PC-9 (cell line): ENCODE results near the gene RPL7A. TPM values are rescaled to one million over a fixed set of nuclear protein-coding genes. Genes with fewer than 3 reads are reported as not detected.

Source experiments
- BruUV-seq: library from RNA; stranded (reverse); fragments of 400-500 nt; replicated peaks from 2 replicates; lab custom pipeline; 2021; lab: Mats Ljungman, UMichigan
- CTCF ChIA-PET: fragments of 300-600 bp; sonication (Branson Sonifier 250); formaldehyde crosslinking; loops from one replicate; lab custom pipeline; 2022; ENCODE audit warnings: antibody characterized with exemption; lab: Charles Lee
- POLR2A ChIA-PET: fragments of 300-600 bp; sonication (Branson Sonifier 250); formaldehyde crosslinking; loops from one replicate; lab custom pipeline; 2022; ENCODE audit warnings: antibody characterized with exemption; ENCODE audit not compliant: unreplicated experiment; lab: Charles Lee
- DNase-seq, 2 experiments: peaks; one replicate each; pipeline versions ENCODE4 v3.0.0 to v3.0.0-alpha.2; 2015 to 2022; ENCODE audit warnings: mixed read lengths in 1 of 2
- H2AFZ ChIP-seq: fragments of 200-600 bp; sonication (generic); 2 replicates; pipeline ENCODE4 v1.8.1; 2017; ENCODE audit warnings: antibody characterized with exemption
- H3F3A ChIP-seq: fragments of 200-600 bp; sonication (generic); 2 replicates; pipeline ENCODE4 v1.8.1; 2017; ENCODE audit warnings: antibody characterized with exemption, mild to moderate bottlenecking, low read depth; ENCODE audit not compliant: insufficient read depth
- H3K27ac ChIP-seq: fragments of 200-600 bp; sonication (generic); 2 replicates; pipeline ENCODE4 v1.6.1; 2016; ENCODE audit warnings: mixed run types
- H3K27me3 ChIP-seq: fragments of 200-600 bp; sonication (generic); 2 replicates; pipeline ENCODE4 v1.6.1; 2016; ENCODE audit warnings: low read depth, mixed run types; ENCODE audit not compliant: insufficient read depth
- H3K36me3 ChIP-seq: fragments of 200-600 bp; sonication (generic); 2 replicates; pipeline ENCODE4 v1.6.1; 2016; ENCODE audit warnings: low read depth, mixed run types
- H3K4me1 ChIP-seq: fragments of 200-600 bp; sonication (generic); replicated peaks from 2 replicates; pipeline ENCODE4 v1.6.1; 2016; ENCODE audit warnings: mixed run types; ENCODE audit not compliant: insufficient read depth
- H3K4me2 ChIP-seq: fragments of 200-600 bp; sonication (generic); 2 replicates; pipeline ENCODE4 v1.6.1; 2017; ENCODE audit warnings: mixed run types
- H3K4me3 ChIP-seq: fragments of 200-600 bp; sonication (generic); 2 replicates; pipeline ENCODE4 v1.6.1; 2016; ENCODE audit warnings: mixed run types
- H3K79me2 ChIP-seq: fragments of 200-600 bp; sonication (generic); 2 replicates; pipeline ENCODE4 v1.6.1; 2017; ENCODE audit warnings: low read depth, mixed run types
- H3K9me2 ChIP-seq: fragments of 200-600 bp; sonication (generic); 2 replicates; pipeline ENCODE4 v1.8.1; 2017; ENCODE audit warnings: mild to moderate bottlenecking; ENCODE audit not compliant: insufficient read depth
- H3K9me3 ChIP-seq: fragments of 200-600 bp; sonication (generic); 2 replicates; pipeline ENCODE4 v1.8.1; 2016; ENCODE audit warnings: low read depth; ENCODE audit not compliant: insufficient read depth
- H4K20me1 ChIP-seq: fragments of 200-600 bp; sonication (generic); 2 replicates; pipeline ENCODE4 v1.8.1; 2017; ENCODE audit not compliant: insufficient read depth
- CTCF ChIP-seq: fragments of 200-600 bp; sonication (generic); conservative IDR thresholded peaks from 2 replicates; pipeline ENCODE4 v1.6.1; 2017; ENCODE audit warnings: mixed run types, antibody characterized with exemption, mild to moderate bottlenecking, moderate library complexity
- EZH2 ChIP-seq: fragments of 200-600 bp; sonication (generic); IDR thresholded peaks from 2 replicates; pipeline ENCODE4 v1.8.0; 2017; ENCODE audit warnings: antibody characterized with exemption, low read depth
- intact Hi-C: fragments of 100-400 bp; cut with micrococcal nuclease; formaldehyde crosslinking; loops from one replicate; pipeline ENCODE4 v1.10.0; 2022; ENCODE audit not compliant: unreplicated experiment
- total RNA-seq: library from RNA; stranded (reverse); gene quantifications from 2 replicates; pipeline ENCODE4 v1.2.3, GENCODE V29; 2021

RPL7A gene
- total RNA-seq, 1 experiment from 2014 or later = 2,381 TPM

- DNase-seq = no peak
- Histone ChIP-seq H3F3A (peaks cover 17% of the 10 kb centered on the region; the same call in 1 of the 2 replicates), H3K9me3 (no peaks in the 10 kb centered on the region), H2AFZ (no peak overlapping the region), H4K20me1 (peaks cover 97% of the 10 kb centered on the region), H3K27me3 (no peaks in the 10 kb centered on the region), H3K9me2 (no peaks in the 10 kb centered on the region), H3K79me2 (peaks cover 59% of the 10 kb centered on the region), H3K4me1 (no peaks in the 10 kb centered on the region), H3K4me2 (no peak overlapping the region), H3K36me3 (peaks cover 35% of the 10 kb centered on the region), H3K4me3 (no peak overlapping the region), H3K27ac (no peak overlapping the region)
- TF ChIP-seq CTCF = no peak
- no peak for TF ChIP-seq EZH2
- intact Hi-C loops = no loop called here
- ChIA-PET CTCF (no interaction called here), POLR2A (interaction anchor here (0.5 kb wide), 1 partner anchor 13 kb away, joined by 3 read pairs; no protein-coding TSS in a partner anchor)
- no TSS peak for BruUV-seq
Measured at GRCh38 chr9:133367778-133368177, 19.8 kb downstream of the RPL7A start.

GRCh38 chr9:133368249-133368881 is 20.3 kb downstream of the RPL7A start:
- DNase-seq = no peak
- TF ChIP-seq EZH2 = no peak
- no peak for TF ChIP-seq CTCF
- Histone ChIP-seq H4K20me1 (peaks cover 97% of the 10 kb centered on the region), H3K9me2 (no peaks in the 10 kb centered on the region), H3K27ac (no peak overlapping the region), H3K4me3 (no peak overlapping the region), H3K9me3 (no peaks in the 10 kb centered on the region), H3K27me3 (no peaks in the 10 kb centered on the region), H3K4me1 (no peaks in the 10 kb centered on the region), H2AFZ (no peak overlapping the region), H3K79me2 (peaks cover 65% of the 10 kb centered on the region), H3K36me3 (peaks cover 37% of the 10 kb centered on the region), H3F3A (peaks cover 11% of the 10 kb centered on the region; the same call in 1 of the 2 replicates), H3K4me2 (no peak overlapping the region)
- ChIA-PET CTCF (no interaction called here), POLR2A (interaction anchor here (0.5 kb wide), 1 partner anchor 13 kb away, joined by 3 read pairs; no protein-coding TSS in a partner anchor)
- intact Hi-C loops = no loop called here
- BruUV-seq = no TSS peak

GRCh38 chr9:133369422-133369821 is 21.4 kb downstream of the RPL7A start:
- Histone ChIP-seq H3K79me2 (peaks cover 75% of the 10 kb centered on the region), H4K20me1 (peaks cover 96% of the 10 kb centered on the region), H3K9me3 (no peaks in the 10 kb centered on the region), H3K9me2 (no peaks in the 10 kb centered on the region), H3K4me2 (no peak overlapping the region), H3K36me3 (peaks cover 27% of the 10 kb centered on the region), H3K4me3 (no peak overlapping the region), H3K4me1 (0 out of 2 replicates have a peak, but pooled peaks cover 6% of the 10 kb centered on the region), H3K27ac (no peak overlapping the region), H3F3A (peaks cover 7% of the 10 kb centered on the region; the same call in 1 of the 2 replicates), H3K27me3 (no peaks in the 10 kb centered on the region), H2AFZ (no peak overlapping the region)
- no peak for TF ChIP-seq EZH2
- no peak for TF ChIP-seq CTCF
- DNase-seq = no peak
- intact Hi-C loops = no loop called here
- ChIA-PET CTCF (no interaction called here), POLR2A (no interaction called here)
- no TSS peak for BruUV-seq
